Esophagus squamous epithelium (tissue), 5 donors: ENCODE data around the gene PRKRIP1. TPM values are rescaled to one million over a fixed set of nuclear protein-coding genes. Genes with fewer than 3 reads are reported as not detected.
A peak's percentile ranks its signal among the peaks of the same experiment; 100 is the strongest.
"Not testable (repeated sequence)": the region's sequence is repeated elsewhere in the genome, so short reads cannot be mapped to it uniquely, and the experiment has no call there.

Source experiments
- DNase-seq: peaks from one replicate; lab custom pipeline; 2025; lab: John Stamatoyannopoulos, UW
- H3K27ac ChIP-seq, 4 donors: fragments of 200-600 bp; sonication (generic); one replicate each; pipeline ENCODE4 v1.5.1; 2016 to 2019; ENCODE audit warnings: mild to moderate bottlenecking in 1 of 4
- H3K27me3 ChIP-seq, 4 donors: fragments of 200-600 bp; sonication (generic); 1 replicate in 3 of 4; 2 replicates in 1 of 4; pipeline versions ENCODE4 v1.5.1 to v1.6.0; 2017 to 2021; ENCODE audit warnings: antibody characterized with exemption in 1 of 4
- H3K36me3 ChIP-seq, 3 donors: fragments of 200-600 bp; sonication (generic); one replicate each; pipeline ENCODE4 v1.5.1; 2016 to 2019
- H3K4me1 ChIP-seq, 3 donors: fragments of 200-600 bp; sonication (generic); one replicate each; pipeline ENCODE4 v1.5.1; 2017 to 2019
- H3K4me3 ChIP-seq, 4 donors: fragments of 200-600 bp; sonication (generic); 1 replicate in 3 of 4; 2 replicates in 1 of 4; pipeline ENCODE4 v1.5.1; 2016 to 2019; ENCODE audit warnings: mild to moderate bottlenecking in 2 of 4, moderate library complexity in 1 of 4
- H3K9me3 ChIP-seq, 3 donors: fragments of 200-600 bp; sonication (generic); one replicate each; pipeline ENCODE4 v1.5.1; 2016 to 2019
- CTCF ChIP-seq, 6 experiments: fragments of 450-650 bp in 4 of 6; fragments of 200-600 bp in 2 of 6; sonication (generic) in 2 of 6; IDR thresholded peaks; one replicate each; pipeline ENCODE4 v1.5.1; 2016 to 2019; ENCODE audit warnings: antibody characterized with exemption in 6 of 6, mild to moderate bottlenecking in 4 of 6, moderate library complexity in 4 of 6
- POLR2A ChIP-seq, 4 donors: fragments of 450-650 bp; IDR thresholded peaks; one replicate each; pipeline ENCODE4 v1.6.1; 2017; ENCODE audit warnings: antibody characterized with exemption in 4 of 4, mild to moderate bottlenecking in 4 of 4, moderate library complexity in 3 of 4
- WGBS, 2 donors: methylation state at CpG; one replicate each; pipeline ENCODE4 v1.1.5; 2018; 5-methylcytosine and 5-hydroxymethylcytosine counted together
- intact Hi-C: fragments of 100-400 bp; cut with DNase I; formaldehyde crosslinking; loops from one replicate; pipeline ENCODE4 v1.15.0; 2022
- total RNA-seq, 4 donors: library from RNA; depleted of rRNA; stranded (reverse); fragments of >200 nt; gene quantifications; one replicate each; pipeline ENCODE4 v1.1.0, GENCODE V29; 2016
- donor health status: DM: yes; HTN: yes; CAD: no.

PRKRIP1 gene
- total RNA-seq, 4 donors from 2014 or later: 12.5 to 24.6 (median 16.5) TPM

- intact Hi-C loops: no loop called here
- H3K36me3 ChIP-seq: peaks cover 0 to 58% (median 12%) of the 10 kb centered on the region in 3 donors
Observed at GRCh38 chr7:102398543-102398942, 2.4 kb downstream of the PRKRIP1 start.

GRCh38 chr7:102400360-102400759 lies 4.2 kb downstream of the PRKRIP1 start:
- Histone ChIP-seq H3K9me3 (no peaks in the 10 kb centered on the region), H3K4me3 (no peak overlapping the region), H3K27me3 (no peaks in the 10 kb centered on the region), H3K27ac (no peak overlapping the region), H3K4me1 (peaks cover 7 to 22% (median 11%) of the 10 kb centered on the region in 3 donors), H3K36me3 (peaks cover 0 to 72% (median 23%) of the 10 kb centered on the region in 3 donors)
- TF ChIP-seq CTCF (IDR thresholded peaks at IDR 0.05) (no peak), POLR2A (IDR thresholded peaks at IDR 0.05) (no peak)
- intact Hi-C loops: no loop called here
- DNase-seq: no peak
- WGBS, 2 donors: 78 to 79% methylated on average over 5 of the region's 5 CpGs

More at GRCh38 chr7:102398543-102398942, 2.4 kb downstream of the PRKRIP1 start:
- WGBS, 2 donors: 93 to 97% methylated on average over 8 of the region's 8 CpGs
- no peaks in the 10 kb centered on the region for H3K27me3 ChIP-seq
- DNase-seq: no peak
- H3K4me3 ChIP-seq: no peak overlapping the region
- peaks cover 7 to 25% (median 12%) of the 10 kb centered on the region in 3 donors for H3K4me1 ChIP-seq
- no peak overlapping the region for H3K27ac ChIP-seq
- no peaks in the 10 kb centered on the region for H3K9me3 ChIP-seq
- no peak for TF ChIP-seq CTCF (IDR thresholded peaks at IDR 0.05)
- no peak for TF ChIP-seq POLR2A (IDR thresholded peaks at IDR 0.05)

- Histone ChIP-seq H3K4me1 (no peaks in the 10 kb centered on the region), H3K36me3 (peaks cover 9 to 100% (median 50%) of the 10 kb centered on the region in 3 donors), H3K27ac (no peak overlapping the region), H3K9me3 (no peaks in the 10 kb centered on the region), H3K27me3 (no peaks in the 10 kb centered on the region), H3K4me3 (no peak overlapping the region)
- TF ChIP-seq POLR2A (IDR thresholded peaks at IDR 0.05) (no peak), CTCF (IDR thresholded peaks at IDR 0.05) (no peak)
- intact Hi-C loops: no loop called here
- 95 to 97% methylated on average over 3 of the region's 3 CpGs for WGBS, 2 donors
- no peak for DNase-seq
Observed at GRCh38 chr7:102403563-102403962, 7.4 kb downstream of the PRKRIP1 start.

GRCh38 chr7:102404005-102404861 lies 8.1 kb downstream of the PRKRIP1 start:
- 62 to 72% methylated on average over 10 to 15 of the region's 15 CpGs for WGBS, 2 donors
- no peak for DNase-seq
- Histone ChIP-seq H3K4me3 (no peak overlapping the region), H3K27me3 (no peaks in the 10 kb centered on the region), H3K4me1 (no peaks in the 10 kb centered on the region), H3K36me3 (peaks cover 9 to 100% (median 49%) of the 10 kb centered on the region in 3 donors), H3K9me3 (no peaks in the 10 kb centered on the region), H3K27ac (no peak overlapping the region)
- TF ChIP-seq POLR2A (IDR thresholded peaks at IDR 0.05) (no peak), CTCF (IDR thresholded peaks at IDR 0.05) (peak; percentile 37 to 68 (median 58))
- intact Hi-C loops: no loop called here

- intact Hi-C loops, H3K4me1 ChIP-seq, H3K9me3 ChIP-seq, H3K27ac ChIP-seq, H3K27me3 ChIP-seq, H3K4me3 ChIP-seq, DNase-seq: not testable (repeated sequence)
- H3K36me3 ChIP-seq: peaks cover 9 to 100% (median 49%) of the 10 kb centered on the region in 3 donors
- WGBS, 2 donors: 90 to 95% methylated on average over 3 to 5 of the region's 5 CpGs
Observed at GRCh38 chr7:102404862-102405188, 8.7 kb downstream of the PRKRIP1 start.
